Activated T-cell treated with anti-CD3 and anti-CD28 coated beads for 24 hours (primary cell): Measurements from ENCODE around the gene ZNF334.

Source experiments
- DNase-seq: peaks from one replicate; pipeline ENCODE4 v3.0.0-alpha.2; 2020; ENCODE audit warnings: low read depth

The ZNF334 gene

DNA sequence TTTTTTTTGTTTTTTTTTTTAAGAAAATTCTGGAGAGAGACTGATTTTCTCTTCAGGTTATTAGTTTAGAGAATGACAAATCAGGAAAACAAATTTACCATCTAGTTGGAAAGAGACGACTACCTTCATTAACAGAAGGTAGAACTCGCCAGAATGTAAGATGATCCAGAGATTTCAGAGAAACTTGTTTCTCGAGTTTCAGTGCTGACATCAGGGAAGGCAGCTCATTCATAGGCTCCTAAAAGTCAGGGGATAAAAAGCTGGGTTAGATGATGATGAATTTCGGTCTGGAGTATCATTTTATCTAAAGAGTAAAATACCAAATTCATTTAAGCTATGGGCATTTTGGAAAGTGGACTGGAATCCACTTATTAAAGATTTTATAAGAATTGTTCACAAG, 27.9 kb downstream of the ZNF334 start:
- no peak for DNase-seq

- DNase-seq, result no peak
Measured at GRCh38 chr20:46484954-46485353, 28.4 kb downstream of the ZNF334 start.

DNA sequence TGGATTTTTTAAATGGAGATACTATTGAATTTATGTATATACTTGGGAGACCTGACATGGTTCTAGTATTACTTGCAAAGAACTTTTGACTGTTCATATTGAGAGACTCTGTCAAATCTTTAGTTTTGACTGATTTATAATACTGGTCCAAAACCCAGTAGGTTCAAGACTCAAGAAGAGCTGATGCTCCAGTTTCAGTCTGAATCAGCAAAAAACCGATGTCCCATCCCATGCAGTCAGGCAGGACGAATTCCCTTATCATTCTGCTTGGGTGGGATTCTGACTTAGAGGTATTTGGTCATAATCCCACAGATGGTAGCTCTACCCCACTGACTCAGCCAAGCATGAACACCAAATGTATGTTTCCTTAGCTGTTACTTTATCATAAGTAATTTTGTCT, 29.5 kb downstream of the ZNF334 start:
- no peak for DNase-seq

GRCh38 chr20:46482864-46483263, 30.5 kb downstream of the ZNF334 start:
- no peak for DNase-seq

DNA sequence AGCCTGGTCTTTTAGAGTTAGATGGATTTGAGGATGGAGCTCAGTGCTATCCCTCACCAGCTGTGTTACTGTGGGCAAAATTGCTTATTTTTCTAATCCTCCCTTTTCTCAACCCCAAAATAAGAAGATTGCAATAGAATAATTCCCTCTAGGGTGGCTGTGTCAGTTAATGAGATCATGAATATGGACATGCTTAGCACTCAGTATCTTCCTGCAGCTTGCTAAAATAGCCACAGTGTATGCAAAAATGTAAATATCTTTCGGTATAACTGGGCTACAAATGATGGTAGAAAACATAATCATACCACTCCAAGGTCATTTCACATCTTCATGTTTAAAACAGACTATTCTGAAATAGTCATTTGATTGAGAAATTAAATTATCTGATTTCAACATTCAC, 35.7 kb downstream of the ZNF334 start:
- DNase-seq, result no peak

DNA sequence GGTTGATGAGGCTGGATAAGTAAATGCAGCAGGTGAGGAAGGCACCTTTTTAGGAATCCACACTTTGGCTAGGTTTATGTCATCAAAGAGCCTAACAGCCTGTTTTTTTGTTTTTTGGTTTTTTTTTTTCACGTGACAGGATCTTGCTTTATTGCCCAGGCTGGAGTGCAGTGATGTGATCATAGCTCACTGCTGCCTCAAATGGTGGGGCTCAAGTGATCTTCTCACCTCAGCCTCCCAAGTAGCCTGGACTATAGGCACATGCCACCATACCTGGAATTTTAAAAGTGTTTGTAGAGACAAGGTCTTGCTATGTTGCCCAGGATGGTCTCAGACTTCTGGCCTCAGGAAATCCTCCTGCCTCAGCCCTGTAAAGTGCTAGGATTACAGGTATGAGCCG, 36.1 kb downstream of the ZNF334 start:
- no peak for DNase-seq

DNA sequence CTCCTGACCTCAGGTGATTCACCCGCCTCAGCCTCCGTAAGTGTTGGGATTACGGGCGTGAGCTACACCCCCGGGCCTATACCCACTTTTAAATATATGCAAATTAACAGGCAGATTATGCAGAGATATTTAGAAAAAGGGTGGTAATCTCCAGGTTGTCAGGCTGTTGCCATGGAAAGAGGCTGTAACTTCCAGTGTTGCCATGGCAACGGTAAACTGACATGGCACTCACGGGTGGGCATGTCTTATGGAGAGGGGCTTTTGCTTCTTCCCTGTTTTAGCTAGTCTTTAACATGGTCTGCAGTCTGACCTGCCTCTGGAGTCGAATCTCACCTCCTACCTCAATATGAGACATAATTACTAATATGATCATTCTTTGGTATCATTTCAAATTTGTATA, 44.9 kb downstream of the ZNF334 start:
- DNase-seq, result no peak

- no peak for DNase-seq
Measured at GRCh38 chr20:46464451-46464850, 48.9 kb downstream of the ZNF334 start.

GRCh38 chr20:46463852-46464251, 49.5 kb downstream of the ZNF334 start:
- no peak for DNase-seq

- no peak for DNase-seq
Measured at GRCh38 chr20:46461808-46462207, 51.6 kb downstream of the ZNF334 start.

GRCh38 chr20:46458866-46459750, 54.3 kb downstream of the ZNF334 start:
- peak; percentile 5 for DNase-seq

DNA sequence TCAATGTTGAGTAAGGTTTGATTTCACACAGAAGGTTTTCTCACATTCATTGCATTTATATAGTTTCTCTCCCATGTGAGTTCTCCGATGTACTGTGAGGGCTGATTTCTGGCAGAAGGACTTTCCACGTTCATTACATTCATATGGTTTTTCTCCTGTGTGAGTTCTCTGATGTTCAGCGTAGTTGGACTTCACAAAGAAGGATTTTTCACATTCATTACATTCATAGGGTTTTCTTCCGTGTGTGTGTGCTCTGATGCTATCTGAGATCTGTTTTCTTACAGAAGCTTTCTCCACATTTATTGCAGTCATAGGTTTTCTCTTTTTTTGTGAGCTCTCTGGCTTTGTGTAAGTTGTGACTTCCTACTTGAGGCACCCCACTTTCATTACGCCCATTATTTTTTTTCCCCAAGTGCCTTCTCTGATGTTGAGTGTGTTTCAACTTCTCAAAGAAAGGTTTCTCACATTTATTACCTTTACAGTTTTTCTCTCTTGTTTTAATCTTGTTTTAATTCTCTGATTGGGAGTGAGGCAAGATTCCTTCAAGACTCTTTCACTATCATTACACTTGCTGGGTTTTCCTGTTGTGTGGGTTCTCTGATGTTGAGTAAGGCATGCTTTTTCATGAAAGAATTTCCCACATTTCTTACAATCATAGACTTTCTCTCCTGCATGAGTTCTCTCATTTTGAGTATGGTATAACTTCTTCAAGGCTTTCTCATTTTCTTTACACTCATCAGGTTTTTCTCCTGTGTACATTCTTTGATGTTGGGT, 56.9 kb downstream of the ZNF334 start:
- DNase-seq, result no peak

DNA sequence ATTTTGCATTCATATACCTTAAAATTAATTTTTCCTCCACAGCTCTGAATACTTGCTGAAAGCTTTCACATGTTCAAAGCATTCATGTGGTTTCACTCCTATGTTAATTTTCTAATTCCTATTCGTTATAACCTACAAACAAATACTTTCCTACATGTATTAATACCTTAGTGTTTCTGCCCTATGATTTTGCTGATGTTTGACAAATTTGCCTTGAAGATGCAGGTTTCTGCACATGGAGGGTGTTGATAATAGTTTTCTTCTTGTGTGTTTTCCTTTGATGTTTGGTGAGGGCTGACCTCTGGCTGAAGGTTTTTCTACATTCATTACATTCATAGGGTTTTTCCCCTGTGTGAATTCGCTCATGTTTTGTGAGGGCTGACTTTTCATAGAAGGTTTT, 57.6 kb downstream of the ZNF334 start:
- DNase-seq, result no peak
